PFSK-1 (cell line): Measurements from ENCODE around the gene PEMT.

Experiments used
- POLR2AphosphoS5 ChIP-seq: IDR thresholded peaks from 2 replicates; pipeline ENCODE4 v1.6.1; 2012; ENCODE audit warnings: low read depth, mild to moderate bottlenecking, control low read depth, low read length, moderate library complexity
- SIN3A ChIP-seq: IDR thresholded peaks from 2 replicates; pipeline ENCODE4 v1.6.1; 2012; ENCODE audit warnings: mild to moderate bottlenecking, low read length, moderate library complexity, borderline replicate concordance; ENCODE audit not compliant: insufficient read depth

DNA sequence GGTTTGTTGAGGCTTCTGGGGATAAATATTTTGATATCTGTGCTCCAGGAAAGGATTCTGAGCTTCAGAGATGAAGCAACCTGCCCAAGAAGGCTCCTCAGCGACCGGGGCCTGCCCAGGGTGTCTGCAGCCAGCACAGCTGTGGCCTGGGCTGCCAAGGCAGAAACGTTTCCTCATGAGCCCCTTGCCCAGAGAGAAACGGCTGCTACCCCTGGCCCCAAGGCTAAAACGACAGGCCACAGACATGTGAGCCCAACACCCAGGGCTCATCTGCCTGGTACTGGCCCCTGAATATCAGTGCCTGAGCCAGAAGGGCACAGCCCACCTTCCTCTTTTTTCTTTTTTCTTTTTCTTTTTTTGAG, 49.9 kb downstream of the PEMT start:
- no peak for TF ChIP-seq POLR2AphosphoS5
- TF ChIP-seq SIN3A = no peak
